CD8-positive, alpha-beta memory T cell (primary cell): ENCODE data around the gene AGO1. TPM values are rescaled to one million over a fixed set of nuclear protein-coding genes. Genes with fewer than 3 reads are reported as not detected.
"Not testable (repeated sequence)": the region's sequence is repeated elsewhere in the genome, so short reads cannot be mapped to it uniquely, and the experiment has no call there.

Source experiments
- CTCF ChIA-PET: fragments of 350-600 bp; sonication (Branson Sonifier 250); formaldehyde crosslinking; loops from one replicate; lab custom pipeline; 2021; ENCODE audit warnings: antibody characterized with exemption; lab: Charles Lee
- POLR2A ChIA-PET: fragments of 350-600 bp; sonication (Branson Sonifier 250); formaldehyde crosslinking; loops from one replicate; lab custom pipeline; 2021; ENCODE audit warnings: antibody characterized with exemption; lab: Charles Lee
- DNase-seq, 5 donors: peaks; one replicate each; pipeline versions ENCODE4 v3.0.0 to v3.0.0-alpha.2; 2020 to 2022; ENCODE audit warnings: mixed read lengths in 1 of 5
- H3K27ac ChIP-seq: one replicate; pipeline ENCODE4 v1.7.0; 2013; ENCODE audit warnings: low read depth, mild to moderate bottlenecking, low read length, moderate library complexity
- H3K27me3 ChIP-seq: 2 replicates; pipeline ENCODE4 v1.7.0; 2013; ENCODE audit warnings: low read length, mild to moderate bottlenecking; ENCODE audit not compliant: insufficient read depth, poor library complexity, severe bottlenecking
- H3K36me3 ChIP-seq: 2 replicates; pipeline ENCODE4 v1.7.0; 2013; ENCODE audit warnings: mild to moderate bottlenecking, low read length, moderate library complexity; ENCODE audit not compliant: insufficient read depth
- H3K4me1 ChIP-seq: 2 replicates; pipeline ENCODE4 v1.7.0; 2013; ENCODE audit warnings: mild to moderate bottlenecking, low read length, moderate library complexity; ENCODE audit not compliant: insufficient read depth
- H3K4me3 ChIP-seq: 2 replicates; pipeline ENCODE4 v1.7.0; 2013; ENCODE audit warnings: mild to moderate bottlenecking, low read length
- H3K9me3 ChIP-seq: 2 replicates; pipeline ENCODE4 v1.7.0; 2013; ENCODE audit warnings: mild to moderate bottlenecking, low read length
- H3K27ac Mint-ChIP-seq, 8 donors: one replicate each; pipeline ENCODE4 v1.8.0; 2020 to 2021; ENCODE audit warnings: mixed read lengths in 8 of 8, mild to moderate bottlenecking in 6 of 8, inconsistent platforms in 3 of 8, moderate library complexity in 3 of 8
- H3K27me3 Mint-ChIP-seq, 2 donors: one replicate each; pipeline ENCODE4 v1.8.0; 2020 to 2021; ENCODE audit warnings: mixed read lengths in 2 of 2, mild to moderate bottlenecking in 1 of 2, moderate library complexity in 1 of 2
- H3K36me3 Mint-ChIP-seq, 3 donors: one replicate each; pipeline ENCODE4 v1.8.0; 2020 to 2021; ENCODE audit warnings: mixed read lengths in 3 of 3, inconsistent platforms in 1 of 3, mild to moderate bottlenecking in 1 of 3
- H3K4me1 Mint-ChIP-seq, 3 donors: one replicate each; pipeline ENCODE4 v1.8.0; 2020 to 2021; ENCODE audit warnings: mixed read lengths in 3 of 3, inconsistent platforms in 1 of 3, mild to moderate bottlenecking in 1 of 3
- H3K4me3 Mint-ChIP-seq, 7 donors: one replicate each; pipeline ENCODE4 v1.8.0; 2020 to 2021; ENCODE audit warnings: mixed read lengths in 7 of 7, mild to moderate bottlenecking in 6 of 7, moderate library complexity in 4 of 7, inconsistent platforms in 2 of 7
- H3K9me3 Mint-ChIP-seq, 5 donors: one replicate each; pipeline ENCODE4 v1.8.0; 2020 to 2022; ENCODE audit warnings: mixed read lengths in 5 of 5, mild to moderate bottlenecking in 3 of 5, moderate library complexity in 2 of 5, inconsistent platforms in 1 of 5
- polyA plus RNA-seq: library from polyadenylated mRNA; unstranded; fragments of 300-500 nt; fragmentation: Illumina TruSeq; gene quantifications from one replicate; pipeline ENCODE4 v1.2.3, GENCODE V29; 2021
- total RNA-seq, 2 experiments: library from RNA; stranded (reverse); gene quantifications; one replicate each; pipeline ENCODE4 v1.2.3, GENCODE V29; 2021

AGO1 gene
- total and polyA plus RNA-seq, 3 experiments from 2014 or later: 9.4 to 41.6 (median 41.0) TPM

- no peak for DNase-seq
- H3K36me3 ChIP-seq: no peaks in the 10 kb centered on the region
- H3K36me3 Mint-ChIP-seq: peaks cover 0 to 10% (median 6%) of the 10 kb centered on the region in 3 donors
- ChIA-PET CTCF (interaction anchor here (1.5 kb wide), 1 partner anchor 22 kb away, joined by 6 read pairs; the partner anchor contains the start of gene AGO1), POLR2A (no interaction called here)
- no peaks in the 10 kb centered on the region for H3K4me1 ChIP-seq
- H3K27me3 Mint-ChIP-seq: no peaks in the 10 kb centered on the region
- H3K27ac ChIP-seq: no peak overlapping the region
- no peaks in the 10 kb centered on the region for H3K4me1 Mint-ChIP-seq
- H3K27me3 ChIP-seq: no peaks in the 10 kb centered on the region
- no peak overlapping the region for H3K27ac Mint-ChIP-seq
- H3K4me3 ChIP-seq: no peak overlapping the region
- no peaks in the 10 kb centered on the region for H3K9me3 ChIP-seq
- H3K9me3 Mint-ChIP-seq: no peaks in the 10 kb centered on the region
- H3K4me3 Mint-ChIP-seq: no peak overlapping the region
These were observed 22.3 kb upstream of the AGO1 start for GRCh38 chr1:35860696-35861095.

DNA sequence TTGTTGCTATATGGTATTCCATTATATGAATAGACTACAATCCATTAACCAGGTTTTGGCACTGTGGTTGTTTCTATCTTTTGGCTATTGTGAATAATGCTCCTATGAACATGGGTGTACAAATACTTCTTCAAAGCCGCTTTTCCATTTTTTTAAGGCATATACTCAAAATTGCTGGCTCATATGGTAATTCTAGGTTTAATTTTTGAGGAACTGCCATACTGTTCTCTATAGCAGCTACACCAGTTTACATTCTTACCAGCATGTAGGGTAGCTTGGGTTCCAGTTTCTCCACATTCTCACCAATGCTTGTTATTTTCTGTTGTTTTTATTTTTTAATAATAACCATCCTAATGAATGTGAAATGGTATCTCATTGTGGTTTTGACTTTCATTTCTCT, 19.9 kb upstream of the AGO1 start:
- Mint-ChIP-seq H3K36me3 (peaks cover 0 to 6% (median 0%) of the 10 kb centered on the region in 3 donors), H3K27me3 (no peaks in the 10 kb centered on the region), H3K4me1 (no peaks in the 10 kb centered on the region), H3K9me3 (no peaks in the 10 kb centered on the region), H3K27ac (no peak overlapping the region), H3K4me3 (no peak overlapping the region)
- H3K4me3 ChIP-seq: no peak overlapping the region
- no peak for DNase-seq
- H3K27me3 ChIP-seq: no peaks in the 10 kb centered on the region
- no peak overlapping the region for H3K27ac ChIP-seq
- POLR2A ChIA-PET: no interaction called here
- H3K36me3 ChIP-seq: no peaks in the 10 kb centered on the region
- CTCF ChIA-PET: no interaction called here
- H3K4me1 ChIP-seq: no peaks in the 10 kb centered on the region
- H3K9me3 ChIP-seq: no peaks in the 10 kb centered on the region

- no peaks in the 10 kb centered on the region for H3K27me3 ChIP-seq
- no peak overlapping the region for H3K27ac ChIP-seq
- Mint-ChIP-seq H3K36me3 (peaks cover 0 to 6% (median 0%) of the 10 kb centered on the region in 3 donors), H3K4me3 (no peak overlapping the region), H3K9me3 (no peaks in the 10 kb centered on the region), H3K4me1 (no peaks in the 10 kb centered on the region), H3K27me3 (no peaks in the 10 kb centered on the region), H3K27ac (no peak overlapping the region)
- no peaks in the 10 kb centered on the region for H3K4me1 ChIP-seq
- ChIA-PET CTCF (no interaction called here), POLR2A (no interaction called here)
- H3K4me3 ChIP-seq: no peak overlapping the region
- DNase-seq: no peak
- no peaks in the 10 kb centered on the region for H3K36me3 ChIP-seq
- H3K9me3 ChIP-seq: no peaks in the 10 kb centered on the region
These were observed 19.0 kb upstream of the AGO1 start for GRCh38 chr1:35863881-35864625.

DNA sequence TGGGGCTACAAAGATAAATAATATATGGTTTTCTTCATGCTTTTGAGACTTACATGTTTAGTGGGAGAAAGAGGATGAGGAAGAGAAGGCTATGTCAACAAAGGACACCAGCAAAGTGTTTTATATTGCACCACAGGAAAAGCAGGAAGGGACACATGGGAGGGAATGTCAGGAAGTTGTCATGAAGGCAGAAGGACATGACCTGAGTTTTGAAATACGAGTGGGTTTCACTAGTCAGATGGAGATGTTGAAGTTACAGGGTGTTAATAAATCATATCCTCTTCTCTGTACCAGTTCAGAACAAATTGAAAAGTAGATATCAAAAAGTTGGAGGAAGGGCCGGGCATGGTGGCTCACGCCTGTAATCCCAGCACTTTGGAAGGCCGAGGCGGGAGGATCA, 18.2 kb upstream of the AGO1 start:
- Mint-ChIP-seq H3K9me3 (no peaks in the 10 kb centered on the region), H3K4me1 (no peaks in the 10 kb centered on the region), H3K27ac (no peak overlapping the region), H3K36me3 (peaks cover 0 to 6% (median 0%) of the 10 kb centered on the region in 3 donors), H3K27me3 (no peaks in the 10 kb centered on the region), H3K4me3 (no peak overlapping the region)
- no peaks in the 10 kb centered on the region for H3K4me1 ChIP-seq
- DNase-seq: no peak
- no peak overlapping the region for H3K27ac ChIP-seq
- no peak overlapping the region for H3K4me3 ChIP-seq
- no peaks in the 10 kb centered on the region for H3K9me3 ChIP-seq
- CTCF ChIA-PET: no interaction called here
- H3K27me3 ChIP-seq: no peaks in the 10 kb centered on the region
- no peaks in the 10 kb centered on the region for H3K36me3 ChIP-seq
- POLR2A ChIA-PET: interaction anchor here (0.6 kb wide), 1 partner anchor 56 kb away, joined by 4 read pairs; no protein-coding TSS in a partner anchor

DNA sequence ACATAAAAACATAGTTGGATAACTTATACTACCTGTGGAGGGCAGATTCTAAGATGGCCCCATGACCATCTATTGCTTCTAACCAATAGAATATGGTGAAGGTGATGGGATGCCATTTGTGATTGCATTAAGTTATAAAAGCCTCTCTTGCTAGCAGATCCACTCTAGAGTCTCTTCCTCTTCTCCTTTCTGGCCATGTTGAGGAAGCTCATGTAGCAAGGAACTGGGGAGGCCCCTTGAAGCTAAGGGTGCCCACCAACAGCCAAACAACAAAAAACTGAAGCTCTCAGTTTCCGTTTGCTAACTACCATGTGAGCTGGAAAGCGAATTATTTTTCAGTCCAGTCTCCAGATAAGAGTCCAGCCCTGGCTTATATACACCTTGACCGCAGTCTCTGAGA, 16.0 kb upstream of the AGO1 start:
- H3K27me3 Mint-ChIP-seq: no peaks in the 10 kb centered on the region
- ChIA-PET POLR2A (no interaction called here), CTCF (interaction anchor here (1.5 kb wide), 1 partner anchor 16 kb away, joined by 3 read pairs; the partner anchor contains the start of gene AGO1)
- no peak overlapping the region for H3K27ac Mint-ChIP-seq
- no peaks in the 10 kb centered on the region for H3K4me1 Mint-ChIP-seq
- no peaks in the 10 kb centered on the region for H3K9me3 Mint-ChIP-seq
- Histone ChIP-seq H3K36me3 (no peaks in the 10 kb centered on the region), H3K27ac (no peak overlapping the region), H3K27me3 (no peaks in the 10 kb centered on the region), H3K4me3 (no peak overlapping the region), H3K4me1 (no peaks in the 10 kb centered on the region), H3K9me3 (no peaks in the 10 kb centered on the region)
- H3K36me3 Mint-ChIP-seq: peaks cover 0 to 1% (median 0%) of the 10 kb centered on the region in 3 donors
- no peak overlapping the region for H3K4me3 Mint-ChIP-seq
- DNase-seq: no peak

DNA sequence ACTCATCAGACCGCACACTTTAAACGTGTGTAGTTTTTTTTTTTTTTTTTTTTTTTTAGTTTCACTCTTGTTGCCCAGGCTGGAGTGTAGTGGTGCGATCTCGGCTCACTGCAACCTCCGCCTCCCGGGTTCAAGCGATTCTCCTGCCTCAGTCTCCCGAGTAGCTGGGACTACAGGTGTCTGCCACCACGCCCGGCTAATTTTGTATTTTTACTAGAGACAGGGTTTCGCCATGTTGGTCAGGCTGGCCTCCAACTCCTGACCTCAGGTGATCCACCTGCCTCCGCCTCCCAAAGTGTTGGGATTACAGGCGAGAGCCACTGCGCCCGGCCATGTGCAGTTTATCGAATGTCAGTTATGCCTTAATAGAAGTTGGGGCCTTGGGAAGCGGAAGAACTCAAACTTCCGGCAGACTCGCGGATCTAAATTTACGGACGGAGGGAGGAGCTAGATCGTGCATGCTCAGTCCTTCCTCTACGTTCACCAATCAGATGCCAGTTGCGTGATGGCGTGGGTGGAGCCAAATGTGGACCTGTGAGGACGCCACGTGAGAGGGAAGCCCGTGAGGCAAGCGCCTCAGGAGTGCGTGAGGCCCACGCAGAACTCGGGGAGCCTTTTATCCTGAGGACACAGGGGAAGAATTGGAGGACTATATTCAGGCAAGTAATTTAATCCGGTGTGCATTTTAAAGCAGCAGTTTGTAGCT, 13.6 kb upstream of the AGO1 start:
- H3K27ac Mint-ChIP-seq, H3K9me3 ChIP-seq, H3K4me3 Mint-ChIP-seq, H3K27me3 ChIP-seq, H3K4me1 Mint-ChIP-seq, H3K27me3 Mint-ChIP-seq, H3K36me3 ChIP-seq, H3K9me3 Mint-ChIP-seq, H3K4me1 ChIP-seq, POLR2A ChIA-PET, H3K4me3 ChIP-seq, DNase-seq, H3K36me3 Mint-ChIP-seq: not testable (repeated sequence)
- CTCF ChIA-PET: interaction anchor here (1.0 kb wide), 1 partner anchor 14 kb away, joined by 3 read pairs; the partner anchor contains the start of gene AGO1
- peak overlapping the region; percentile 24 for H3K27ac ChIP-seq

DNA sequence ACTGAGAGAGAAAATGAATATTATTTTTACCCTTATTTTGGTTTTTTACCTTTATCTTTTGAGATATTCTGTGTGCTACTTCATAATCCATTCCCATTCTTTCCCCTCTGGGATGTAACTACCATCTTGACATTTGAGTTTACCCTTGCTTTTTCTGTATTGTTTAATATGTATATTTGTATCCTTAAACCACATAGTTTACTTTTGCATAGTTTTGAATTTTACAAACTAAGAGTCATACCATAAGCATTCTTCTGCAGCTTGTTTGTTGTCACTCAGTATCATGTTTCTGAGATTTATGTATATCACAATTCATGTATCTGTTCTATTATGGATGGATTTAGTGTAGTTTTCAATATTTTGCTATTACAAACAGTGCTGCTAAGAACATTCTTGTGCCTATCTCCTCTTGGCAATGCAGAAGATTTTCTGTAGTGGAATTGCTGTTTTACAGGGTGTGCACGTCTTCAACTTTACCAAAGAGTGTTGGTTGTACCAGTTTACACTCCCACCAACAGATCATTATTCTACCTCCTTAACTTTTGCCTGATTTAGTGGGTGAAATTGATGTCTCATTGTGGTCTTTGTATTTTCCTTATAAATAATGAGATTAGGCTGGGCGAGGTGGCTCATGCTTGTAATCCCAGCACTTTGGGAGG, 12.2 kb upstream of the AGO1 start:
- CTCF ChIA-PET: no interaction called here
- no peak for DNase-seq
- Mint-ChIP-seq H3K27ac (no peak overlapping the region), H3K9me3 (no peaks in the 10 kb centered on the region), H3K4me1 (no peaks in the 10 kb centered on the region), H3K36me3 (peaks cover 0 to 1% (median 0%) of the 10 kb centered on the region in 3 donors), H3K27me3 (no peaks in the 10 kb centered on the region), H3K4me3 (peak overlapping the region in 1 of 7 donors; percentile 48)
- Histone ChIP-seq H3K27me3 (no peaks in the 10 kb centered on the region), H3K9me3 (no peaks in the 10 kb centered on the region), H3K36me3 (no peaks in the 10 kb centered on the region), H3K27ac (no peak overlapping the region), H3K4me1 (no peaks in the 10 kb centered on the region), H3K4me3 (no peak overlapping the region)
- POLR2A ChIA-PET: no interaction called here
